HepG2 (cell line): ENCODE data around the gene TGM2. TPM values are rescaled to one million over a fixed set of nuclear protein-coding genes. Genes with fewer than 3 reads are reported as not detected.
A peak's percentile ranks its signal among the peaks of the same experiment; 100 is the strongest.

Experiments used
- GATAD1 ChIP-seq: IDR thresholded peaks from 2 replicates; pipeline ENCODE4 v1.6.1; 2016; ENCODE audit warnings: missing genetic modification reagents, missing compliant biosample characterization
- GATAD2A ChIP-seq: IDR thresholded peaks from 2 replicates; pipeline ENCODE4 v1.6.1; 2016
- HMG20A ChIP-seq: IDR thresholded peaks from 2 replicates; pipeline ENCODE4 v1.6.1; 2016; ENCODE audit warnings: borderline replicate concordance
- HNRNPL ChIP-seq: fragments of 200-400 bp; formaldehyde crosslinking; IDR thresholded peaks from 2 replicates; pipeline ENCODE4 v1.6.1; 2017; ENCODE audit warnings: mild to moderate bottlenecking, low read depth, low read length
- HNRNPLL ChIP-seq: fragments of 200-400 bp; formaldehyde crosslinking; IDR thresholded peaks from 2 replicates; pipeline ENCODE4 v1.6.1; 2017; ENCODE audit warnings: mild to moderate bottlenecking, low read depth, low read length; ENCODE audit not compliant: poor library complexity, severe bottlenecking
- ISL2 ChIP-seq: sonication (generic); formaldehyde crosslinking; IDR thresholded peaks from 2 replicates; pipeline ENCODE4 v1.5.0; 2020; ENCODE audit warnings: missing genetic modification reagents
- KDM3A ChIP-seq: IDR thresholded peaks from 2 replicates; pipeline ENCODE4 v1.6.1; 2018; ENCODE audit warnings: low read depth, missing compliant biosample characterization
- NR2F2 ChIP-seq: IDR thresholded peaks from 2 replicates; pipeline ENCODE4 v1.6.1; 2012; ENCODE audit warnings: low read depth, inconsistent platforms, borderline replicate concordance
- PATZ1 ChIP-seq: sonication (generic); formaldehyde crosslinking; IDR thresholded peaks from 2 replicates; pipeline ENCODE4 v1.4.0; 2020; ENCODE audit warnings: missing genetic modification reagents
- PAX8 ChIP-seq: sonication (generic); formaldehyde crosslinking; IDR thresholded peaks from 2 replicates; pipeline ENCODE4 v1.8.0; 2022; ENCODE audit warnings: mild to moderate bottlenecking, missing genetic modification reagents, borderline replicate concordance
- PHF21A ChIP-seq: sonication (generic); formaldehyde crosslinking; IDR thresholded peaks from 2 replicates; pipeline ENCODE4 v1.5.0; 2020; ENCODE audit warnings: mild to moderate bottlenecking, missing genetic modification reagents
- RBM22 ChIP-seq: fragments of 200-400 bp; formaldehyde crosslinking; optimal IDR thresholded peaks from 2 replicates; pipeline ENCODE3; 2017; ENCODE audit warnings: mild to moderate bottlenecking, low read length, moderate library complexity
- TERF1 ChIP-seq: sonication (generic); formaldehyde crosslinking; IDR thresholded peaks from 2 replicates; pipeline ENCODE4 v1.8.0; 2022; ENCODE audit warnings: mild to moderate bottlenecking, missing genetic modification reagents, moderate library complexity
- THRA ChIP-seq: sonication (generic); formaldehyde crosslinking; IDR thresholded peaks from 2 replicates; pipeline ENCODE4 v1.4.0; 2020; ENCODE audit warnings: missing genetic modification reagents, borderline replicate concordance
- ZC3H4 ChIP-seq: sonication (generic); formaldehyde crosslinking; IDR thresholded peaks from 2 replicates; pipeline ENCODE4 v1.4.0; 2020; ENCODE audit warnings: missing genetic modification reagents, borderline replicate concordance
- ZNF225 ChIP-seq: sonication (generic); formaldehyde crosslinking; IDR thresholded peaks from 2 replicates; pipeline ENCODE4 v1.4.0; 2020; ENCODE audit warnings: mild to moderate bottlenecking, missing genetic modification reagents
- ZNF280B ChIP-seq: sonication (generic); formaldehyde crosslinking; IDR thresholded peaks from 2 replicates; pipeline ENCODE4 v1.5.0; 2020; ENCODE audit warnings: missing genetic modification reagents, mild to moderate bottlenecking, borderline replicate concordance
- ZNF574 ChIP-seq: sonication (generic); formaldehyde crosslinking; IDR thresholded peaks from 2 replicates; pipeline ENCODE4 v1.4.0; 2020; ENCODE audit warnings: missing genetic modification reagents
- ZZZ3 ChIP-seq: sonication (generic); formaldehyde crosslinking; IDR thresholded peaks from 2 replicates; pipeline ENCODE4 v1.4.0; 2020; ENCODE audit warnings: missing genetic modification reagents, mild to moderate bottlenecking, borderline replicate concordance
- polyA plus RNA-seq, 8 experiments: library from polyadenylated mRNA; depleted of rRNA in 3 of 8; stranded (reverse) in 7 of 8; unstranded in 1 of 8; fragments of >200 nt; fragmentation: Illumina TruSeq in 4 of 8; extraction: Trizol in 4 of 8; gene quantifications; 2 replicates each; pipeline versions ENCODE4 v1.2.1 to v1.2.3, GENCODE V29; 2011 to 2016; ENCODE audit warnings: low read depth in 4 of 8, missing spikeins in 1 of 8, mixed read lengths in 1 of 8; ENCODE audit not compliant: insufficient read depth in 1 of 8
- total RNA-seq, 5 experiments: library from RNA; depleted of rRNA; stranded (reverse); fragments of >200 nt; fragmentation: Illumina TruSeq; extraction: Trizol; gene quantifications; 2 replicates each; pipeline ENCODE4 v1.2.3, GENCODE V29; 2016; ENCODE audit warnings: low read depth in 1 of 5

Gene TGM2
- total and polyA plus RNA-seq, 2 of the 13 experiments (the other 11 are each of a cell fraction or from before 2014, with no cell fraction given), result 4.2 to 46.4 TPM

- TF ChIP-seq HNRNPLL (peak; percentile 22), GATAD2A (CRISPR knock-in tag) (peak; percentile 59), NR2F2 (0 out of 2 replicates have a peak, but pooled peaks have one; percentile 24), ZNF225 (CRISPR knock-in tag) (peak; percentile 57; the same call in 1 of the 2 replicates), KDM3A (CRISPR knock-in tag) (0 out of 2 replicates have a peak, but pooled peaks have one; percentile 15), ZNF280B (CRISPR knock-in tag) (peak; percentile 25; the same call in 1 of the 2 replicates), PHF21A (CRISPR knock-in tag) (peak; percentile 27), TERF1 (peak; percentile 78), ISL2 (CRISPR knock-in tag) (peak; percentile 28; the same call in 1 of the 2 replicates), ZC3H4 (CRISPR knock-in tag) (no peak), PAX8 (no peak), GATAD1 (peak; percentile 11; the same call in 1 of the 2 replicates), ZZZ3 (CRISPR knock-in tag) (0 out of 2 replicates have a peak, but pooled peaks have one; percentile 8), HMG20A (CRISPR knock-in tag) (peak; percentile 44; the same call in 1 of the 2 replicates), RBM22 (no peak), ZNF574 (CRISPR knock-in tag) (0 out of 2 replicates have a peak, but pooled peaks have one; percentile 20), THRA (CRISPR knock-in tag) (peak; percentile 84), PATZ1 (peak; percentile 43; the same call in 1 of the 2 replicates), HNRNPL (peak; percentile 55; the same call in 1 of the 2 replicates)
Observed at GRCh38 chr20:38126146-38126921, 38.7 kb downstream of the TGM2 start (continued).
